Mammary epithelial cell (primary cell): Measurements from ENCODE around the gene LMAN2.

Experiments
- CTCF ChIP-seq, 2 donors: IDR thresholded peaks in 1 of 2; conservative IDR thresholded peaks in 1 of 2; 2 replicates each; pipeline ENCODE4 v1.5.1; 2011 to 2012; ENCODE audit warnings: inconsistent platforms in 2 of 2, low read length in 2 of 2, mild to moderate bottlenecking in 2 of 2, control low read depth in 1 of 2, low read depth in 1 of 2; ENCODE audit not compliant: insufficient read depth in 1 of 2; ENCODE audit errors: extremely low read depth in 1 of 2
- EZH2 ChIP-seq: IDR thresholded peaks from 2 replicates; pipeline ENCODE4 v1.6.1; 2012; ENCODE audit warnings: low read length, inconsistent platforms, borderline replicate concordance

DNA sequence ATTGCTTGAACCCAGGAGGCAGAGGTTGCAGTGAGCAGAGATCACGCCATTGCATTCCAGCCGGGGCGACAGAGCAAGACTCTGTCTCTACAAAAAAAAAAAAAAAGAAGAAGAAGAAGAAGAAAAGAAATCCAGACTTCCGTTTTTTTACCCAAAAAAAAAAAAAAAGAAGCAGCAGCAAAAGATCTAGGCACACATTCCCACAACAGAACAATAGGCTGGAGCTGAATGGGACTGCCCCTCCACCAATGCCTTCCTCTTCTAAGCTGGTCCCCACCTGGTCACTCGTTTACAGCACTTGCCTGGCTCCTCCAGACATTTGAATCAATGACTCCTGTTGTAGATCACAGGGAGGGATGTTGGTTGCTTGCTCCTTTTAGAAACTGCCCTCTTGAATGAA, 1.6 kb upstream of the LMAN2 start:
- TF ChIP-seq CTCF (conservative IDR thresholded peaks at IDR 0.05 in 1 of 2, IDR thresholded peaks at IDR 0.05 in 1 of 2; ENCODE audit: extremely low read depth in 1 of 2, insufficient read depth in 1 of 2, low read depth in 1 of 2, low read length in 2 of 2) (no peak), EZH2 (no peak)
